ENCODE data around the gene BBS9. TPM values are rescaled to one million over a fixed set of nuclear protein-coding genes. Genes with fewer than 3 reads are reported as not detected.

The BBS9 gene
- total and polyA plus RNA-seq, 2 experiments from 2014 or later: 27.2 to 66.1 TPM

- TF ChIP-seq ZNF462 (CRISPR knock-in tag; IDR thresholded peaks at IDR 0.05) (no peak), CREB1 (CRISPR knock-in tag; IDR thresholded peaks at IDR 0.05; ENCODE audit: low read depth) (no peak), ZNF114 (CRISPR knock-in tag; IDR thresholded peaks at IDR 0.05) (no peak), ETS1 (IDR thresholded peaks at IDR 0.05) (no peak), ZNF331 (CRISPR knock-in tag; IDR thresholded peaks at IDR 0.05; ENCODE audit: low read depth) (no peak), POLR2AphosphoS5 (IDR thresholded peaks at IDR 0.05; ENCODE audit: low read depth) (no peak), STAT1 (IDR thresholded peaks at IDR 0.05; ENCODE audit: unreplicated experiment) (no peak), EZH2 (IDR thresholded peaks at IDR 0.05; ENCODE audit: low read depth, unreplicated experiment) (no peak), EZH2phosphoT487 (IDR thresholded peaks at IDR 0.05; ENCODE audit: unreplicated experiment) (no peak)
Measured at GRCh38 chr7:33536398-33537103, 407.2 kb downstream of the BBS9 start (continued).

Measured in GM23338 (cell line).